A673 (cell line): ENCODE results near the gene IL1RAPL1. TPM values are rescaled to one million over a fixed set of nuclear protein-coding genes. Genes with fewer than 3 reads are reported as not detected.

Experiments
- BruUV-seq: library from RNA; stranded (reverse); fragments of 400-500 nt; replicated peaks from 2 replicates; lab custom pipeline; 2021; lab: Mats Ljungman, UMichigan
- CTCF ChIA-PET: fragments of 300-600 bp; sonication (Branson Sonifier 250); formaldehyde crosslinking; loops from one replicate; lab custom pipeline; 2022; ENCODE audit warnings: antibody characterized with exemption; lab: Charles Lee
- POLR2A ChIA-PET: fragments of 300-600 bp; sonication (Branson Sonifier 250); formaldehyde crosslinking; loops from one replicate; lab custom pipeline; 2022; ENCODE audit warnings: antibody characterized with exemption; ENCODE audit not compliant: low non-redundant PET; lab: Charles Lee
- DNase-seq: peaks from one replicate; pipeline ENCODE4 v3.0.0-alpha.2; 2015; ENCODE audit warnings: low spot score
- H3K27ac ChIP-seq: fragments of 200-600 bp; sonication (generic); 2 replicates; pipeline ENCODE4 v1.5.1; 2016; ENCODE audit warnings: mixed run types, low read depth, mild to moderate bottlenecking, mixed read lengths, antibody characterized with exemption, low read length; ENCODE audit not compliant: poor library complexity, severe bottlenecking
- H3K27me3 ChIP-seq: fragments of 200-600 bp; sonication (generic); replicated peaks from 2 replicates; pipeline ENCODE4 v1.6.1; 2017; ENCODE audit warnings: mixed run types, low read depth, mild to moderate bottlenecking, mixed read lengths, antibody characterized with exemption, low read length; ENCODE audit not compliant: insufficient read depth, poor library complexity
- H3K36me3 ChIP-seq: fragments of 200-600 bp; sonication (generic); 2 replicates; pipeline ENCODE4 v1.6.1; 2016; ENCODE audit warnings: mixed run types, mild to moderate bottlenecking, mixed read lengths, antibody characterized with exemption, low read length; ENCODE audit not compliant: insufficient read depth, poor library complexity, severe bottlenecking
- H3K4me1 ChIP-seq: fragments of 200-600 bp; sonication (generic); 2 replicates; pipeline ENCODE4 v1.6.1; 2017; ENCODE audit warnings: mixed run types, mild to moderate bottlenecking, mixed read lengths, antibody characterized with exemption, low read length; ENCODE audit not compliant: insufficient read depth, poor library complexity, severe bottlenecking
- H3K4me3 ChIP-seq: fragments of 200-600 bp; sonication (generic); 2 replicates; pipeline ENCODE4 v1.5.1; 2016; ENCODE audit warnings: low read depth, mixed run types, mild to moderate bottlenecking, mixed read lengths, low read length; ENCODE audit not compliant: poor library complexity, severe bottlenecking
- H3K9me3 ChIP-seq: fragments of 200-600 bp; sonication (generic); 2 replicates; pipeline ENCODE4 v1.6.1; 2016; ENCODE audit warnings: mixed run types, low read depth, mild to moderate bottlenecking, mixed read lengths, antibody characterized with exemption, low read length; ENCODE audit not compliant: poor library complexity, severe bottlenecking
- EZH2 ChIP-seq: fragments of 200-600 bp; sonication (generic); IDR thresholded peaks from 2 replicates; pipeline ENCODE4 v1.6.1; 2017; ENCODE audit warnings: borderline replicate concordance, low read depth, mild to moderate bottlenecking, mixed read lengths, antibody characterized with exemption, low read length; ENCODE audit not compliant: poor library complexity, severe bottlenecking
- intact Hi-C: fragments of 100-400 bp; cut with micrococcal nuclease; formaldehyde crosslinking; loops from one replicate; pipeline ENCODE4 v1.10.0; 2022; ENCODE audit not compliant: unreplicated experiment
- total RNA-seq: library from RNA; stranded (reverse); gene quantifications from 2 replicates; pipeline ENCODE4 v1.2.3, GENCODE V29; 2021
- TF ChIP-seq, protein P1 (sequence below): fragments of 300-800, 200-600 bp; sonication (generic); conservative IDR thresholded peaks from 2 replicates; pipeline ENCODE4 v1.5.1; 2017; ENCODE audit warnings: low read depth, mild to moderate bottlenecking, antibody characterized with exemption, low read length, moderate library complexity, mixed read lengths

IL1RAPL1 gene
- total RNA-seq, 1 experiment from 2014 or later, result 0.21 TPM

DNA sequence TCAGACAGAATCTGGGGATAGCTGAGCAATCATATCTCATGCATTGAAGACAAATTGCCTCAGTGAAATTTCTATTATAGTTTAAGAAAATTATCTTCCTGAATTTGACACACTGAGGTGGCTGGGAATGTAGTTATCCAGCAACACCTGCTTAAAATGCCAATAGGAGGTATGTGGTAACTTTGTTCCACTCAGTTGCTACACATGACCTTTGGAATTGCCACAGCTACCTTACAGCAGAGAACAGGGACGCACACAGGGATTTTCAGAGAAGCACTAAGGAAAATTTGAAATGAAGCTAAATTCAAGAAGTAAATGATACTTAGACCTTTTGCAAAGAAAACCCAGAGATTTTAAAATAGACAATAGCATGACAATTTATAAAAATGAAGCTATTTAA is 264.6 kb downstream of the IL1RAPL1 start:
- DNase-seq, result no peak
- Histone ChIP-seq H3K4me1 (no peaks in the 10 kb centered on the region), H3K4me3 (no peak overlapping the region), H3K36me3 (no peaks in the 10 kb centered on the region), H3K27me3 (no peaks in the 10 kb centered on the region), H3K27ac (no peak overlapping the region), H3K9me3 (no peaks in the 10 kb centered on the region)
- intact Hi-C loops, result no loop called here
- BruUV-seq, result no TSS peak
- ChIA-PET POLR2A (no interaction called here), CTCF (no interaction called here)
- no peak for TF ChIP-seq EZH2
- TF ChIP-seq, protein P1, sequence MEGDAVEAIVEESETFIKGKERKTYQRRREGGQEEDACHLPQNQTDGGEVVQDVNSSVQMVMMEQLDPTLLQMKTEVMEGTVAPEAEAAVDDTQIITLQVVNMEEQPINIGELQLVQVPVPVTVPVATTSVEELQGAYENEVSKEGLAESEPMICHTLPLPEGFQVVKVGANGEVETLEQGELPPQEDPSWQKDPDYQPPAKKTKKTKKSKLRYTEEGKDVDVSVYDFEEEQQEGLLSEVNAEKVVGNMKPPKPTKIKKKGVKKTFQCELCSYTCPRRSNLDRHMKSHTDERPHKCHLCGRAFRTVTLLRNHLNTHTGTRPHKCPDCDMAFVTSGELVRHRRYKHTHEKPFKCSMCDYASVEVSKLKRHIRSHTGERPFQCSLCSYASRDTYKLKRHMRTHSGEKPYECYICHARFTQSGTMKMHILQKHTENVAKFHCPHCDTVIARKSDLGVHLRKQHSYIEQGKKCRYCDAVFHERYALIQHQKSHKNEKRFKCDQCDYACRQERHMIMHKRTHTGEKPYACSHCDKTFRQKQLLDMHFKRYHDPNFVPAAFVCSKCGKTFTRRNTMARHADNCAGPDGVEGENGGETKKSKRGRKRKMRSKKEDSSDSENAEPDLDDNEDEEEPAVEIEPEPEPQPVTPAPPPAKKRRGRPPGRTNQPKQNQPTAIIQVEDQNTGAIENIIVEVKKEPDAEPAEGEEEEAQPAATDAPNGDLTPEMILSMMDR, result no peak

DNA sequence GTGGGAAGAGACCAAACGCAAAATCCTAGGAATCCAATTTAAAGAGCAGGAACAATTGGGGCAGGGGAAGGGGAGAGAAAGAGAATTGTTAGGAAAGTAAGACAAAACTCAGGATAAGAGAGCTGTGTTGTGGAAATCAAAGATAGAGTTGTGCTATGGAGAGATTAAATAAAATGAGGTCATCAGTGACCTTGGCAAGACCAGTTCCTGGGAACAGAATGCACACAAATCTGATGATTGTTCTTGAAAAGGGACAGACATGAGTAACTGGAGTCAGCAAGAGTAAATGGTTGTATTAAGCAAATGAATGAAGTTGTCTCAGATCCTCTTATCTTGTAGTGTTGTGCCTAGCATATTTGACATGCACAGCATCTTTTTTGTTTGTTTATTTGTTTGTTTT is 267.4 kb downstream of the IL1RAPL1 start:
- Histone ChIP-seq H3K9me3 (no peaks in the 10 kb centered on the region), H3K4me1 (no peaks in the 10 kb centered on the region), H3K36me3 (no peaks in the 10 kb centered on the region), H3K27me3 (no peaks in the 10 kb centered on the region), H3K4me3 (no peak overlapping the region), H3K27ac (no peak overlapping the region)
- intact Hi-C loops, result no loop called here
- ChIA-PET POLR2A (no interaction called here), CTCF (no interaction called here)
- no TSS peak for BruUV-seq
- no peak for DNase-seq
- TF ChIP-seq, protein P1, result no peak
- no peak for TF ChIP-seq EZH2

DNA sequence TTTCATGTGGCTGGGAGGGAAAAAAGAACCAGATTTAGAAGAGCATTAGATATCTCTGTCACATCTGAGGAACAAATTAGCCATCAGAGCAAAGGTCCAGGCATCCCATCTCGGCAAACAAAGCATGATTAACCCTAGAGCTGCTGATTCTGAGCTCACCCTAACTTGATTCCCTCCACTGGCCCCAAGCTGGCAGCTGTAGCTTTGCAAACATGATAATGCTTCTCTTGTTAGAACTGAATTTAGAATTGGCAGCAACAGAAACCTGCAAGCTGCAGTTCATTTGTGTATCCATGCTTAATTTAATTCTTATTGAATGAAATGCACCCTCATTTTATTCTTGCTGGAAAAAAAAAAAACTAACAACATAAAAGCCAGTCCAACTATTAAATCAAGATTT is 289.2 kb downstream of the IL1RAPL1 start:
- H3K4me3 ChIP-seq, result no peak overlapping the region
- BruUV-seq, result no TSS peak
- peaks cover 2% of the 10 kb centered on the region for H3K9me3 ChIP-seq
- intact Hi-C loops, result no loop called here
- H3K27me3 ChIP-seq, result no peaks in the 10 kb centered on the region
- CTCF ChIA-PET, result no interaction called here
- no peak overlapping the region for H3K27ac ChIP-seq
- DNase-seq, result no peak
- POLR2A ChIA-PET, result no interaction called here
- no peaks in the 10 kb centered on the region for H3K4me1 ChIP-seq
- TF ChIP-seq EZH2, result no peak
- TF ChIP-seq, protein P1, result no peak
- H3K36me3 ChIP-seq, result no peaks in the 10 kb centered on the region
